A204.1 (cell line): ENCODE results near the gene CXCL16.

ENCODE experiments used
- FAIRE-seq: peaks from 2 replicates; lab custom pipeline; 2012; peaks lifted over from hg19 to GRCh38; lab: Jason Lieb, UNC

The CXCL16 gene

DNA sequence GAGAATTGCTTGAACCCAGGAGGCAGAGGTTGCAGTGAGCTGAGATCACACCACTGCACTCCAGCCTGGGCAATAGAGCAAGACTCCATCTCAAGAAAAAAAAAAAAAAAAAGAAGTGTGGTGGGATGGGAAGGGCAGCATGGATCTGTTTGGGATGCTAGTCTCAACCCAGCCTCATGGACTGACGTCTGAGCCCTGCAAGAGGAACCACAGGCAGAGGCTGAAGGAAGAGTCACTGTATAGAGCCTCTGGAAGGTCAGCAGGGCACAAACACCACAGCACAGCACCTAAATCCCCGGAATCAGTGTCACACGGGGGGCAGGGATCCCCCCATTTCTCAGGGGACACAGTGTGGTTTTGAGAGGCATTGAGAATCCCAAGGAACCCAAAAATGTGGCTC, 10.9 kb upstream of the CXCL16 start:
- no peak for FAIRE-seq

DNA sequence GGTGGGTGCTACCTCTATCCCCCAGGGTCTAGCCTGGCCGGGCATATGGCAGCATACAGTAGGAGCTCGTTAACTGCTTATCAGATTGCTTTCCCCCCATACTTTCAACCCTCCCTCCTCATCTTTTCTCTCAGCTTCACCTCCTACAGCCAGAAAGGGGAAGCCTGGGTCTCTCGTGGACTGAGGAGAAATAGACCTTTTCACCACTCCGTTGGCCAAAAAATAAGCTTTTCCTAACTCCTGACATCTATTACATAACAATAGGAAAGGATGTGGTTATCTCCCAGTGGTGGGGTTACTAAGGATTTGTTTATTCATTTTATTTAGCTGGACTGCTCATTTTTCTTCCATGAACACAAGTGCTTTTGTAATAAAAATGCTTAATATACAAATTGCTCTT, 9.0 kb upstream of the CXCL16 start:
- no peak for FAIRE-seq

DNA sequence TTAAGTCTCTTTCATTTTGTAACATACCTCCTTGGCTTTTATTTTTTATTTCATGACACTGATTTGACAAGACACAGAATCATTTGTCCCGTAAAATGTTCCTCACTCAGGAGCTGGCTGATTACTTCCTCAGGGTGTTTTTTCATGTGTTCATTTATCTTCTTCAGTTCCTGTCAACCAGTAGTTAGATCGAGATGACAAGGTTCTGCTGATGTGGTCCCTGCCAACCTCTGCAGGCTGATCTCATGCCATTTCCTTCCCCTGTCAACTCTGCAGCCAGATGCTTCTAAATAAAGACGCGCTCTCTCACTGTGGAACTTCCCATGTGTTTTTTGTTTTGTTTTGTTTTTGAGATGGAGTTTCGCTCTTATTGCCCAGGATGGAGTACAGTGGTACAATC, 8.1 kb upstream of the CXCL16 start:
- no peak for FAIRE-seq

DNA sequence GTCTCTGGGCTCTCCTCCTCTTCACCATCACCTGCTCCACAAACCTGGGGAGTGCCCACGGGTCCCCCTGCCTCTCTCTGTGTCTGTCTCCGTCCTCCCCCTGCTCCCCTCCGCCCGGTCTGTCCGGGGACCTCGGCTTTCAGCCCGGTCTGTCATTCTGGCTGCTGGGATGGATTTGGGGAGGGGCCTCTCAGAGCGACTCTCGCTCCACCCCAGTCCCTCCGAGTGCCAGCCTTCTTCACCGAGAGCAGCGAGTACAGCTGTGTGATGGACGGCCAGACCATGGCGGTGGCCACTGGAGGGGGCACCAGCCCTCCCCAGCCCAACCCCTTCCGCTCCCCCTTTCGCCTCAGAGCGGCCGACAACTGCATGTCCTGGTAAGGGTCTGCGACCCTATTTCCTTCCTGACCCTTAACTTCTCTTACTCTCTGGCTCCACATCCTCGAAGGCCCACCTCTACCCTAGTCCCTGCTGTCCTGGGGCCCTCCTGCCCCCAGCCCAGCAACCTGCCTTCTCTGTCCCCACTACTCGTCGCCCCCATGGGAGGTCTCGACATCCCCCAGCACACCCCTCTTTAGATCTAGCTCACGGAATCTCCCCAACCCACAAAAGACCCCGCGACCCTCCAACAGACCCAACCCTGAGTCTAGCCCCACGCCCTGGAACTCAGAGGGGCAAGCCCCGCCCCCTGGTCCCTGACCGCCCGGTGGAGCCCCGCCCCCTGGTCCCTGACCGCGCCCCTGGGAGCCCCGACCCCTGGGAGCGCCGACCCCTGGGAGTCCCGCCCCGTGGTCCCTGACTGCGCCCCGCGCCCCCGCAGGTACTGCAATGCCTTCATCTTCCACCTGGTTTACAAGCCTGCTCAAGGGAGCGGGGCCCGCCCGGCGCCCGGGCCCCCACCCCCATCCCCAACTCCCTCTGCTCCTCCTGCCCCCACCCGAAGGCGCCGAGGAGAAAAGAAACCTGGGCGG, 5.6 kb upstream of the CXCL16 start:
- no peak for FAIRE-seq

DNA sequence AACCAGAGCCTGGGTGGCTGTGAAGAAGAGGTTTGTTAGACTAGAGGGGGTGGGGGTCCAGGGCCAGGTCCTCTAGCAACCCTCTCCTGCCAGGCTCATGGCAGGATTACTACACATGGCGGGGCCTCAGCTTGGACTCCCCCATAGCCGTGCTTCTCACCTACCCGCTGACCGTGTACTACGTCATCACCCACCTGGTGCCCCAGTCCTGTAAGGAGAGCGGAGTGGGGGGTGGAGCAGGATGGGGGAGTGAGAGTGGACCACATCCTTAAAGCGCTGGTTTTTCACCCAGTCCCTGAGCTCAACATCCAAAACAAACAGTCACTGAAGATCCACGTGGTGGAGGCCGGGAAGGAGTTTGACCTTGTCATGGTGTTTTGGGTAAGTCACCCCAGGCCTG, 4.2 kb upstream of the CXCL16 start:
- no peak for FAIRE-seq

DNA sequence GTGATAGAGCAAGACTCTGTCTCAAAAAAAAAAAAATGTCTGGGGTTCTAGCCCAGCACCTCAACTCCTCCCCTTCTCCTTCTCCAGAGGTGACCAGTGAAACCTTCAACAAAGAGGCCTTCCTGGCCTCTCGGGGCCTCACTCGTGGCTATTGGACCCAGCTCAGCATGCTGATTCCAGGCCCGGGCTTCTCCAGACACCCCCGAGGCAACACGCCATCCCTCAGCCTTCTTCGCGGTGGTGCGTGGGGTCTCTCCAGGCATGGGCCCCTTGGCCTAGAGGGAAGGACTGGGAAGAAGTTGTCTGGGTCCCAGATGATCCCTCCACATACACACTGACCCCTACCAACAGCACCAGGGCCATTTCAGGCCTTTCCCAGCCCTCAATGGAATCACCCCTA, 3.5 kb upstream of the CXCL16 start:
- FAIRE-seq: no peak

DNA sequence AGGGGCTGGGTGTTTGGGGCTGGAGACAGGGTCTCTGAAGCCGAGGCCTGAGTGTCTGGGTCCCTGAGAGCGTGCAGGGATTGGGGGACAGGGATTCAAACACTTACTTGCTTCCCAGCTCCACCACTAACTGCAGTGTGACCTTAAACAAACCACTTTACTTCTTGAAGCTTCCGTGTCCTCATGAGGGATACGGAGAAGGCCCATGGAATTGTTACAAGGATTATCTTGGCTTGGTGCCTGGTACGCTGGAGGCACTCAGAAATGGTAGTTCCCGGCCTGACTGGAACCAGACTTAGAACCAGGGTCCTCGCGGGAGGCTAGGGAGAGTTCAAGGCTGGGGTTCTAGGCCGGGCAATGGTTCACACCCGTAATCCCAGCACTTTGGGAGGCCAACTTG, 2.9 kb upstream of the CXCL16 start:
- no peak for FAIRE-seq

DNA sequence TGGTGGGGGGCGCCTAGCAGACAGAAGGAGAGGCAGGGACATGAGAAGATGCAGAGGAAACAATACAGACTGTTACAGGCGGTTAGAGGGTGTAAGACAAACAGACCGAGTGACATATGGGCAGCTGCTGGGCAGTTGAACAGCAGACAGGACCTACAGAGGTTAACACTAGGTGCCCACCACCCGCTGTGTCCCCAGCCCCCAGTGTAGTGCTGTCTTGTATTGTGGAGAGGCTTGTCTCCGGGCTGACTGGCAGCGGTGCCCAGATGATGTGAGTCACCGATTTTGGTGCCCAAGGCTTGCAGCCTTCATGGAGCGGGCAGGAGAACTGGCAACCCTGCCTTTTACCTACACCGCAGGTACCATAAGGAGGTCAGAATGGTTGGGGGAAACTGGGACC, 2.4 kb upstream of the CXCL16 start:
- FAIRE-seq: no peak

DNA sequence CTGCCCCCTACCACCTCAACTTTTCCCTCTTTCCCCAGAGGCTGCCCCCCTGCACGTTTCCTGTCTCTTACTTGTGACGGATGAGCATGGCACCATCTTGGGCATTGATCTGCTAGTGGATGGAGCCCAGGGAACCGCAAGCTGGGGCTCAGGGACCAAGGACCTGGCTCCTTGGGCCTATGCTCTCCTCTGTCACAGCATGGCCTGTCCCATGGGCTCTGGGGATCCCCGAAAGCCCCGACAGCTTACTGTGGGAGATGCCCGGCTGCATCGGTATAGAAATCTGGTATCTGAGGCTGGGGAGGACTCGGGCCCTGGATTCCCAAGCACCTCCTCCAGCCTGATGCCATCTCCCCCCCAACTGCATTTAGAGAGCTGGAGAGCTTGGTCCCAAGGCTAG, 1.8 kb upstream of the CXCL16 start:
- FAIRE-seq: no peak

DNA sequence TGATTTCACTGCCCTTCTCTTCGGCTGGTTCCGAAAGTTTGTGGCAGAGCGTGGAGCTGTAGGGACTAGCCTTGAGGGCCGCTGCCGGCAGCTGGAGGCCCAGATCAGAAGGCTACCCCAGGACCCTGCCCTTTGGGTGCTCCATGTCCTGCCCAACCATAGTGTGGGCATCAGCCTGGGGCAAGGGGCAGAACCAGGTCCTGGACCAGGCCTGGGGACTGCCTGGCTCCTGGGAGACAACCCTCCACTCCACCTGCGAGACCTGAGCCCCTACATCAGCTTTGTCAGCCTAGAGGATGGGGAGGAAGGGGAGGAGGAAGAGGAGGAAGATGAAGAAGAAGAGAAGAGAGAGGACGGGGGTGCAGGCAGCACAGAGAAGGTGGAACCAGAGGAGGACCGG, 856 bp upstream of the CXCL16 start:
- no peak for FAIRE-seq

DNA sequence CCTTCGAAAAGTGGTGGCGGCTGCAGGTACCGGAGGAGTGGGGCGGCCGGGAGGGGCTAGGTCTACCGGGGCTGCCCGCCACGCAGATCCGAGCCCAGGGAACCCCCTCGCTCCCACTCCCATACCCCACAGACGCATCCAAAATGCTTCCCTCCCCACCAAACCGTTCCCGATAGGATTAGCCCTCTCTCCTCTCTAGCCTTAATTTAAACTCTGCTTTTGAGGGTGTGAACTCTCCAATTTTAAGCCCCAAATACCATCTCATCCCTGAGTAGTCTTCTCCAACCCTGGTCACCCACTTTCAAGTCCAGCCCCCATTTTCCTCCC, 260 bp upstream of the CXCL16 start:
- no peak for FAIRE-seq

DNA sequence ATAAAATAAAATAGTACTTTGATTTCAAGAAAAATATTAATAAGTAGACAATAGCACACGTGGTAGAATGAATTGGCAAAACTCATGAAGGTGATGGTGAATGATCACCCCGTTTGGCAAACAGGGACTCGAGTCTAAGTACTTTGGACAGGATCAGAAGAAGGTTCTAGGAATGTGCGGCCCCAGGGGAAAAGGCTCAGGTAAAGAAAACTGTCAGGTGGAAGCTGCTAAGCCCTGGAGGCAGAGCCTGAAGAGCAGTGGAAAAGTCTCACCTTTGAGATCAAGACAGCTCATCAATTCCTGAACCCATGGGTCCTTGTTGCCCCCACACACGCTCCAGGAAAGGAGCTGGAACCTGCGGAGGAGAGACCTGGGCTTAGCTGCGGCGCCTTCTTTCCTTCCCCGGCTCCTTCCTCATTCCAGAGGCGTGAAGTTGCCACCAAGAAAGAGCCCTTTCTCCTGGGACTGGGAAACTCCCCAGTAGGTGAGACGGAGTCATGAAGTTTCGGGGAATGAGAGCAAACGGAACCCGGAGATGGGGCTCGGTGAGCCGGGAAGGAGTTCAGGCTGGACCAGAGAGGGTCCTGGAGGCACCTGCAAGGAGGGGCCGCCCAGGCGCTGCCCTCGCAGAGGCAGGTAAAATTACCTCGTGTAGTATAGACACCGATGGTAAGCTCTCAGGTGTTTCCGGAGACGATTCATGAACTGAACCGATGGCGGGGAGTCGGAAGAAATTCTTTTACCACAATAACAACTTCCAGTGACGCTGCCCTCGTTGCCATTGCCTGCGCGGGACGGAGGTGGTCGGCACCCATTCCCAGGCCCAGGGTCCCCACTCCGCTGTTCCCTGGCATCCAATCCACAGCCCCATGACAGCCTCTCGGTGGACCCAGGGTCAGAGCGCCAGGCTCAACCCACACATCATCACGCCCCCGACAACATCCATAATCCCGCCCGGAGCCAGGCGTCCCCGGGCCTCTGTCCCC, 1.3 kb downstream of the CXCL16 start:
- no peak for FAIRE-seq

DNA sequence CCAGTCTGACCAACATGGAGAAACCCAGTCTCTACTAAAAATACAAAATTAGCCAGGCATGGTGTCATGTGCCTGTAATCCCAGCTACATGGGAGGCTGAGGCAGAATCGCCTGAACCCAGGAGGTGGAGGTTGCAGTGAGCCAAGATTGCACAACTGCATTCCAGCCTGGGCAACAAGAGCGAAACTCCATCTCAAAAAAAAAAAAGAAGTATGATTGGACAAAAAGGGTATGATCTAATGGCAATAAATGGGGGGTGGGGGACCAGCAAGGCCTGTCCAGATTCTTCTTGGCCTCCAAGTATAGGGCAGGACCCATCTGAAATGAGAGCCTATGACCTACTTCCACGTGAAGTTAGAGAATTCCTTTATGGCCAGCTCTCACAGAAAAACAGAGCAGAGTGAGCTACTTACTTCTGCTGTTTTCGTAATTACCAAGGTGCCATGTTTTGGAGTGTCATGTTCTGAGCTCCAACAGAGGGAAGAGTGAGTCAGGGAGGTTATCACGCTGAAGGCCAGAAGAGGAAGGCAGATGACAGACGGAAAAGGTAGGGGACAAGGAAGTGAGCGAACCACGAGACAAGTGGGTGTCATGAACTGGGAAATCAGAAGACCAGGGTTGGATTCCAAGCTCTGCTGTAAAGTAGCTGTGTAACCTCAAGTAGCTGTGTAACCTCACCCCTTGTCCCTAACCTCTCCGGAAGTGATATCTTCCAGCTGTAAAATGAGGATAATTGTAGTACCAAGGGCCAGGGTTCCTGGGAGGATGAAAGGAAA, 3.7 kb downstream of the CXCL16 start:
- FAIRE-seq: no peak

DNA sequence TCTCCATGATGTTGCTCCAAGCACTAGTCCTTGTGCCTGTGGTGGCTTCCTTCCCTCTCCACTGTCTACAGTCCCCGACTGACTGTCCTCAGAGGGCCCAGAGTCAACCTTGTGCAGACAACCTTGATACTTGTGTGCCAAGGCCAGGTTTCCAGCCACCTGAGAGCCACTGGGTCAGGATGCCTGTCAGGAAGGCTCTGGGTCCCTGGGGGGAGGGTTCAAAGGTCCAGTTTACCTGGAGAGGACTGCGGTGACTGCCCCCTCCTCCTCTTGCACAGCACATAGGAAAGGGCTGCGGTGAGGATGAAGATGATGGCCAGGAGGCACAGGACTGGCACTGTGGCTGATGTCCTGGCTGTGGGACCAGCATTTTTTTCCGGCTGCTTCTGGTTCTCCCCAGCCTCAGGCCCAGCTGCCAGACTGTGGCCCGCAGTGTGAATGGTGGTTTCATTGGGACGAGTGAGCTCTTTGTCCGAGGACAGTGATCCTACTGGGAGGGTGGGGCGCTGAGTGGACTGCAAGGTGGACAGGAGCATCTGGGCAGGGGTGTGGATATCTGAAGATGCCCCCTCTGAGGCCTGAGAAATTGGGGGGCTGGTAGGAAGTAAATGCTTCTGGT, 4.8 kb downstream of the CXCL16 start:
- FAIRE-seq: no peak

DNA sequence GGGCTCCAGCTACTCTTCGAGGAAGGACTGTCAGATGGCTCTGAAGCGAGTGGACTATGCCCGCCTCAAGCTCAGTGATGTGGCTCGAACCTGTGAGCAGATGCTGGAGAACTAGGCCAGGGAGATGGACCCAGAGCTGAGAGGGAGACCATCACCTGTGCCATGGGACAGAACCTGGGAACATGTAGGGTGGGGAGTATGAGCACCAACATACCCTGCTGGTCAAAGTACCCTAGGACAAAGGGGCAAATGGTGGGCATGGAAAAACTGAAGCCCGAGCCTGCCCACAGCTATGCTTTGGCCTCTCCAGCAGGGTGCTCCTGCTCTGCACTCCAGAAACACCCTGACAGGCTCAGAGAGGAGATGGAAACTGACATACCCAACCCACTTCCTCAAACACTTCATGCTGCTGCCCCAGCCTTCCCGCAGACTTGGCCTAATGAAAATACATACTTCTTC, 6.6 kb downstream of the CXCL16 start:
- no peak for FAIRE-seq

DNA sequence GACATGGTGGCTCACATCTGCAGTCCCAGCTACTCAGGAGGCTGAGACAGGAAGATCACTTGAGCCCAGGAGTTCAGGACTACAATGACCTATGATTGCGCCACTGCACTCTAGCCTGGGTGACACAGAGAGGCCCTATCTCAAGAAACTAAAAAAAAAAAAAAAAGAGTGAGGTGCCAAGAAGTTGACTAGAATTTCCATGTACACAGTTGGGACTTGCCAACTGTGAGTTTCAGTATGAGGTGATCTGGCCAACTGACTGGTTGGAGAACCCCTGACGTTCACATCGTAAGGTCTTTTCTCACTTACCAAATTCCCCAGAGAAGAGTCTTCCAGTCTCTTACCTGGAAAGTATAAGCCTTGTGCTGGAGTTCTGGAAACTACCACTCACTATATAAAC, 11.6 kb downstream of the CXCL16 start:
- FAIRE-seq: no peak

DNA sequence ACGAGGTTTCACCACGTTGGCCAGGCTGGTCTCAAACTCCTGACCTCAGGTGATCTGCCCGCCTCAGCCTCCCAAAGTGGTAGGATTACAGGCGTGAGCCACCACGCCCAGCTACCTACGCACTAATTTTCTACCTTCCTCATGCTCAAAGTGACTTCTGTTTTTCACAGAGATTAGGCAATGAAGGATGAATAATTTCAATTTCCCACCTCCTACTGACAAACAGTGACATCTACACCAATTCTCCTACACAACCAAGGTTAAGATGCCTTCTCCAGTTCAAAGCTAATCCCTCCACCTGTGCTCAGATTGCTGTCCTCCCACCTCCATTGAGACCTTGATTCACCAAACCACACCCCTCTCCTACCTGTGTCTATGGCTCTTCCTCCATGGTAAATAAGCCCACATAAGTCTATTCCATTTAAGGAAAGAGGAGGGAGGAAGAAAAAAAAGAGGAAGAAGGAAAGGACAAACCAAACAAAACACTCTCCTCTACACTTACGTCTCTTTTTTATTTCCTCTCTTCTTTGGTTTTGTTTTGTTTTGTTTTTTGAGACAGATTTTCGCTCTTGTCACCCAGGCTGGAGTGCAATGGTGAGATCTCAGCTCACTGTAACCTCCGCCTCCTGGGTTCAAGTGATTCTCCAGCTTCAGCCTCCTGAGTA, 13.9 kb downstream of the CXCL16 start:
- FAIRE-seq: no peak

DNA sequence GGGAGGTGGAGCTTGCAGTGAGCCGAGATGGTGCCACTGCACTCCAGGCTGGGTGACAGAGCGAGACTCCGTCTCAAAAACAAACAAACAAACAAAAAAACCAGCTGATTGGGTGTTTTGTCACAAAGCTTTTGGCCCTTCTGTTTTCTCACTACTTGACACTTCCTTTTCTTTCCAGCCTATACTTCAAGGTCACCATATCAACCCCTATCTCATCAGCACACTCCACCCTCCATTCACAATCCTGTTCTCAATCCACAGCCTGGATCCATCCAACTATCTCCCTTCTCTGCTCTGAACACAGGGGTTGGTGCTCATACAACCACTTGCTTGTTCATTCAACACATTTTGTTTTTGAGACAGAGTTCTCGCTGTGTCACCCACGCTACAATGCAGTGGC, 15.1 kb downstream of the CXCL16 start:
- FAIRE-seq: no peak

DNA sequence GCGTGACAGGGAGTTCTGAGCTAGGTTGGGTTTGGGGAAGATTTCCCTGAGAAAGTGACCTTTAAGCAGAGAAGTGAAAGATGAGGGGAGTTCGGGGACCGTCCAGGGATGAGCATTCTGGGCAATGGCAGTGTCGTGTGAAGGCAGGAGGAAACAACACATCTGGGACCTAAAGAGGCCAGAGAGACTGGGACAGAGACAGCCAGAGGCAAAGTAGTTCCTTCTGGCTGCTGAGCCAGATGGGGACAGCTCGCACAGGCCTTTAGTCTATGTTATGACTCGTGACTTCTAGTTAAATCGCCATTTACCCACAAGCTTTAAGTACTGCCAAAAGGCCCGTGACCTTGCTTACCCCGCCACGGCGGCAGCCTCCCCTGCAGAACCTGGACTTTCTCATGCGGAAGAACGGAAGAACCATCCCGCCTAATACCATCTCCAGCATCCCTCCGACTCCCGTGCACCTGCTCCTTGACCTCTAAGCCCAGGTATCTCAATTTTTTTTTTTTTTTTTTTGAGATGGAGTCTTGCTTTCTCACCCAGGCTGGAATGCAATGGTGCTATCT, 17.0 kb downstream of the CXCL16 start:
- no peak for FAIRE-seq

DNA sequence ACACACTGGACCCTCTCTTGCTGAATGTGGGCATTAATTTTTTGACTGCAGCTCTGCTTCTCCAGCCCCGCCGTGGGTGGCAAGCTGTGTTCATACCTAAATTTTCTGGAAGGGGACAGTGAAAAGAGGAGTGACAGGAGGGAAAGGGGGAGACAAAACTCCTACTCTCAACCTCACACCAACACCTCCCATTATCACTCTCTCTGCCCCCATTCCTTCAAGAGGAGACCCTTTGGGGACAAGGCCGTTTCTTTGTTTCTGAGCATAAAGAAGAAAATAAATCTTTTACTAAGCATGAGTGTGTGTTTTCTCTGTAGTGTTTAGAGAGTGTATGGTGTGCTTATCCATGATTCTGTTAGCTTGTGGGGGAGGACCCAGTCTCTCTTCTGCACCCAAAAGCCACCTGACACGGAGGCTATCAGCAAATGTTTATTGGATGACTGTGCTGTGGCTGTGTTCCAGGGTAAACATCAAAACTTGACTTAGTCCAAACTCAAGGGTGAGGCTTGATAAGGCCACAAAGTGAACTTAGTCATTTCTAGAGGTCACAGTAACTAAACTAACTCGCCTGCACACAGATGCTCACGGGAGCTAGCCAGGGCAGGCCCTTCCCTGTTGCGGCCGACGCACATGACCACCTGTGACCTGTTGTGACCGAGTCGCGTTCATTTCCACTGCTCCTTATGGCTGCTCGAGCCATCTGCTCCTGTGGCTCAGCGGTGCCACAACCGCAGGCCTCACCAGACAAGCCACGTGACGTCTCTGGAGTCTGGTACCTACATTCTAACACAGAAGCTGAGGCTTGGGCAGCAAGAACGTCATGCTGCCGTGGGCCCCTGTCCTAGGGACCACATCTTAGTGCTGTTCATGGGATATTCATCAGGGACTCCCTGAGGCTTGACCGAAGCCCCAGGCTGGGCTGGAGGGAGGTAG, 18.3 kb downstream of the CXCL16 start:
- FAIRE-seq: no peak
